BLaER1 treated with 17β-estradiol and CSF1 and Interleukin-3, amounts not matched to agents 10 nM and 100 nM (cell line): ENCODE measurements around the gene USP22.

ENCODE experiments used
- H3K27ac ChIP-seq, 11 experiments: shearing (Covaris generic); formaldehyde crosslinking; 2 replicates each; pipeline ENCODE4 v1.8.1; 2022
- H3K27me3 ChIP-seq, 11 experiments: shearing (Covaris generic); formaldehyde crosslinking; 2 replicates each; pipeline ENCODE4 v1.8.1; 2022
- H3K36me3 ChIP-seq, 11 experiments: shearing (Covaris generic); formaldehyde crosslinking; 2 replicates each; pipeline ENCODE4 v1.8.1; 2022
- H3K4me1 ChIP-seq, 10 experiments: shearing (Covaris generic); formaldehyde crosslinking; 2 replicates each; pipeline ENCODE4 v1.8.1; 2022
- H3K4me2 ChIP-seq, 11 experiments: shearing (Covaris generic); formaldehyde crosslinking; 2 replicates each; pipeline ENCODE4 v1.8.1; 2022
- H3K4me3 ChIP-seq, 10 experiments: shearing (Covaris generic); formaldehyde crosslinking; 2 replicates each; pipeline ENCODE4 v1.8.1; 2022
- H3K9ac ChIP-seq, 11 experiments: shearing (Covaris generic); formaldehyde crosslinking; 2 replicates each; pipeline ENCODE4 v1.8.1; 2022
- H3K9me3 ChIP-seq, 11 experiments: shearing (Covaris generic); formaldehyde crosslinking; replicated peaks in 1 of 11; 2 replicates each; pipeline ENCODE4 v1.8.1; 2022
- H4K20me1 ChIP-seq, 11 experiments: shearing (Covaris generic); formaldehyde crosslinking; 2 replicates each; pipeline ENCODE4 v1.8.1; 2022
- Cebpa-rat ChIP-seq, 11 experiments: shearing (Covaris generic); IDR thresholded peaks; 2 replicates each; pipeline ENCODE4 v1.8.1; 2022

Gene USP22

GRCh38 chr17:20996724-20997615, 45.8 kb downstream of the USP22 start:
- no peak overlapping the region for H3K4me2 ChIP-seq
- H3K27me3 ChIP-seq, result no peaks in the 10 kb centered on the region
- peaks cover 30 to 40% (median 37%) of the 10 kb centered on the region in 11 experiments for H3K36me3 ChIP-seq
- no peak overlapping the region for H3K9ac ChIP-seq
- no peaks in the 10 kb centered on the region for H3K9me3 ChIP-seq
- no peak for TF ChIP-seq Cebpa-rat (IDR thresholded peaks at IDR 0.05)
- no peak overlapping the region for H3K4me3 ChIP-seq
- peaks cover 0 to 4% (median 0%) of the 10 kb centered on the region in 10 experiments; a peak in 4 of 20 replicates for H3K4me1 ChIP-seq
- no peak overlapping the region for H3K27ac ChIP-seq
- peaks cover 42 to 84% (median 63%) of the 10 kb centered on the region in 11 experiments for H4K20me1 ChIP-seq

DNA sequence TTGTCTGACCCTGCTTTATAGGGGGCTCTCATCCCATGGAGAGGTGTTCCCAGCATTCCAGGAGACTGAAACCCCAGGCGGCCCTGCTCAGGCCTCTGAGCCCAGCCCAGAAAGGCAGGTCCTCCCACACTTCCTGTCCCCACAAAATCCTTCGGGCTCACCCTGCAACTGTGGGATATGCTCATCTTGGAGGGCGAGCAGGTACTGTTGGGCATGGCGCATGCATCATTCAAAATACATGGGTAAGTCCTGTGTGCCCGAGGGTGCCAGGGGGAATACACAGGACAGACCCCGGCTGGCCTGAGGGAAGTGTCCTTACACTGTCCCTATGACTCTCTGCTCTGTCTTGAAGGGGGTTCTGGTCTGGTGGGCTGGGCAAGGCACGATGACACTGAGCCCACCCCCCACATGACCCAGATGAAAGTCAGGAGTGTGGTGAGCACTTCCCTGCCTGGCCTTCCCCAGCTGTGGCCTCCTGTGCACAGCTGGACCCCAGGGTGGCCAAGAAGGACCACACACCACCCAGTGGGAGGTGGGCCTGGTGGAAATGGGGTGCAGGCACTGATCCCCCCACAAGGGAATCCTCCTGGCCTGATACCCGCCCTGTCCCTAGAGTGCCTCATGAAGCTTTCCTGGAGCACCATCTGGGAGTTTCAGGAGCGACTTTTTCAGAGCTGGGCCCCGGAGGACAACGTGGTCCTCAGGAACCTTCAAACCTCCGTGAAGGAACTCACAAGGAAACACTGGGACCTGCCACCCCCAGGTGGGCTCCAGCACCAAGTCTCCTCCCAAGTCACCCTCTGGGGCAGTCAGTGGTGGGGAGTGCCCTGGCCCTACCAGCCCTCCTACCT, 46.7 kb downstream of the USP22 start:
- Histone ChIP-seq H3K9ac (no peak overlapping the region), H3K4me3 (no peak overlapping the region), H3K36me3 (peaks cover 21 to 32% (median 28%) of the 10 kb centered on the region in 11 experiments), H3K27ac (no peak overlapping the region), H3K4me1 (peaks cover 0 to 4% (median 0%) of the 10 kb centered on the region in 10 experiments; a peak in 4 of 20 replicates), H3K9me3 (no peaks in the 10 kb centered on the region), H3K27me3 (no peaks in the 10 kb centered on the region), H4K20me1 (peaks cover 33 to 75% (median 54%) of the 10 kb centered on the region in 11 experiments), H3K4me2 (no peak overlapping the region)
- TF ChIP-seq Cebpa-rat (IDR thresholded peaks at IDR 0.05), result no peak

- no peak for TF ChIP-seq Cebpa-rat (IDR thresholded peaks at IDR 0.05)
- Histone ChIP-seq H3K9me3 (no peaks in the 10 kb centered on the region), H3K27ac (no peak overlapping the region), H3K36me3 (peaks cover 13 to 24% (median 20%) of the 10 kb centered on the region in 11 experiments), H3K27me3 (no peaks in the 10 kb centered on the region), H3K9ac (no peak overlapping the region), H3K4me1 (peaks cover 0 to 4% (median 0%) of the 10 kb centered on the region in 10 experiments; a peak in 5 of 20 replicates), H3K4me2 (no peak overlapping the region), H3K4me3 (no peak overlapping the region), H4K20me1 (peaks cover 26 to 67% (median 46%) of the 10 kb centered on the region in 11 experiments)
Measured at GRCh38 chr17:20995164-20995872, 47.5 kb downstream of the USP22 start.

DNA sequence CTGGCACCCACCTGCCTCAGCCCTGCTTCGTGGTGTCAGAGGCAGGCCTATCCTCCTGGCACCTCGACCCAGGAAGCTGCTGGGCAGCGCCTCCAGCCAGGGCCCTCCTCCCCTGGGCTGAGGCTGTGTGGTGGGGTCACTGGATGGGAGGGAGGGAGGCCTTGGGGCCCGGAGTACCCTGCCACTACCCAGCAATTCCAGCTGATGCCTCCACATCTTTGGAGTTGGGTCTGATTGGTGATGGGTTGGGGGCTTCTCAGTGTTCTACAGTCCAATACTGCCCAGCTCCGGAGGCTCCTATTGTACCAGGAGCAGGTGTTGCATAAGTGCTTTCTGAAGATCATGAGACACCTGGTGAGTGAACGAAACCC, 48.0 kb downstream of the USP22 start:
- TF ChIP-seq Cebpa-rat (IDR thresholded peaks at IDR 0.05), result no peak
- Histone ChIP-seq H3K27ac (no peak overlapping the region), H3K4me1 (peaks cover 0 to 4% (median 0%) of the 10 kb centered on the region in 10 experiments; a peak in 6 of 20 replicates), H4K20me1 (peaks cover 20 to 62% (median 40%) of the 10 kb centered on the region in 11 experiments), H3K27me3 (no peaks in the 10 kb centered on the region), H3K4me2 (no peak overlapping the region), H3K9me3 (no peaks in the 10 kb centered on the region), H3K4me3 (no peak overlapping the region), H3K9ac (no peak overlapping the region), H3K36me3 (peaks cover 8 to 18% (median 15%) of the 10 kb centered on the region in 11 experiments; a peak in 21 of 22 replicates)

- Histone ChIP-seq H3K4me2 (no peak overlapping the region), H3K36me3 (peaks cover 1 to 12% (median 8%) of the 10 kb centered on the region in 11 experiments; a peak in 18 of 22 replicates), H3K27me3 (no peaks in the 10 kb centered on the region), H3K4me3 (no peak overlapping the region), H3K9me3 (no peaks in the 10 kb centered on the region), H3K4me1 (peaks cover 0 to under 1% (median 0%) of the 10 kb centered on the region in 10 experiments; a peak in 5 of 20 replicates), H4K20me1 (peaks cover 14 to 55% (median 34%) of the 10 kb centered on the region in 11 experiments; a peak in 21 of 22 replicates), H3K27ac (no peak overlapping the region), H3K9ac (no peak overlapping the region)
- TF ChIP-seq Cebpa-rat (IDR thresholded peaks at IDR 0.05), result no peak
Measured at GRCh38 chr17:20993863-20994778, 48.7 kb downstream of the USP22 start.

GRCh38 chr17:20992987-20993862, 49.6 kb downstream of the USP22 start:
- H3K36me3 ChIP-seq, result peaks cover 0 to 3% (median 0%) of the 10 kb centered on the region in 11 experiments; a peak in 2 of 22 replicates
- no peaks in the 10 kb centered on the region for H3K27me3 ChIP-seq
- peaks cover 5 to 46% (median 25%) of the 10 kb centered on the region in 11 experiments; a peak in 21 of 22 replicates for H4K20me1 ChIP-seq
- TF ChIP-seq Cebpa-rat (IDR thresholded peaks at IDR 0.05), result no peak
- H3K9me3 ChIP-seq, result no peaks in the 10 kb centered on the region
- H3K4me3 ChIP-seq, result no peak overlapping the region
- no peaks in the 10 kb centered on the region; a peak in 4 of 20 replicates for H3K4me1 ChIP-seq
- H3K9ac ChIP-seq, result no peak overlapping the region
- no peak overlapping the region for H3K27ac ChIP-seq
- no peak overlapping the region for H3K4me2 ChIP-seq

GRCh38 chr17:20992416-20992815, 50.4 kb downstream of the USP22 start:
- Histone ChIP-seq H3K27ac (no peak overlapping the region), H4K20me1 (peaks cover 0 to 38% (median 17%) of the 10 kb centered on the region in 11 experiments; a peak in 17 of 22 replicates), H3K9me3 (no peaks in the 10 kb centered on the region), H3K4me2 (no peak overlapping the region), H3K36me3 (no peaks in the 10 kb centered on the region), H3K9ac (no peak overlapping the region), H3K27me3 (no peaks in the 10 kb centered on the region), H3K4me3 (no peak overlapping the region), H3K4me1 (peaks cover 0 to under 1% (median 0%) of the 10 kb centered on the region in 10 experiments; a peak in 2 of 20 replicates)
- TF ChIP-seq Cebpa-rat (IDR thresholded peaks at IDR 0.05), result no peak
